ENCODE results near the gene CFAP210. TPM values are rescaled to one million over a fixed set of nuclear protein-coding genes. Genes with fewer than 3 reads are reported as not detected.

The CFAP210 gene
- total RNA-seq, 2 experiments from 2014 or later, result not detected

GRCh38 chr2:169713331-169713730, 19.1 kb upstream of the CFAP210 start:
- ATAC-seq (no peak), DNase-seq (no peak)
- Mint-ChIP-seq H3K4me3 (no peak overlapping the region), H3K4me1 (ENCODE audit: low read depth) (no peaks in the 10 kb centered on the region), H3K27me3 (no peaks in the 10 kb centered on the region), H3K27ac (no peak overlapping the region), H3K9me3 (no peaks in the 10 kb centered on the region), H3K36me3 (ENCODE audit: low read depth) (no peaks in the 10 kb centered on the region)
- POLR2A ChIA-PET, result no interaction called here
- no peak for TF ChIP-seq CTCF (IDR thresholded peaks at IDR 0.05)
- intact Hi-C loops (cut with micrococcal nuclease), result no loop called here
- CTCF ChIA-PET, result no interaction called here

GRCh38 chr2:169712791-169713227, 18.6 kb upstream of the CFAP210 start:
- ChIA-PET CTCF (no interaction called here), POLR2A (no interaction called here)
- TF ChIP-seq CTCF (IDR thresholded peaks at IDR 0.05), result no peak
- intact Hi-C loops (cut with micrococcal nuclease), result no loop called here
- Mint-ChIP-seq H3K27ac (no peak overlapping the region), H3K9me3 (no peaks in the 10 kb centered on the region), H3K36me3 (ENCODE audit: low read depth) (no peaks in the 10 kb centered on the region), H3K4me1 (ENCODE audit: low read depth) (no peaks in the 10 kb centered on the region), H3K4me3 (no peak overlapping the region), H3K27me3 (no peaks in the 10 kb centered on the region)
- ATAC-seq, result no peak
- DNase-seq, result no peak

GRCh38 chr2:169711751-169712509, 17.7 kb upstream of the CFAP210 start:
- ChIA-PET POLR2A (no interaction called here), CTCF (no interaction called here)
- H3K36me3 Mint-ChIP-seq (ENCODE audit: low read depth), result no peaks in the 10 kb centered on the region
- H3K27ac Mint-ChIP-seq, result no peak overlapping the region
- DNase-seq, result no peak
- intact Hi-C loops (cut with micrococcal nuclease), result no loop called here
- H3K27me3 Mint-ChIP-seq, result no peaks in the 10 kb centered on the region
- no peaks in the 10 kb centered on the region for H3K9me3 Mint-ChIP-seq
- no peak for TF ChIP-seq CTCF (IDR thresholded peaks at IDR 0.05)
- no peak overlapping the region for H3K4me3 Mint-ChIP-seq
- H3K4me1 Mint-ChIP-seq (ENCODE audit: low read depth), result no peaks in the 10 kb centered on the region
- no peak for ATAC-seq

GRCh38 chr2:169709981-169710380, 15.8 kb upstream of the CFAP210 start:
- H3K27ac Mint-ChIP-seq, result no peak overlapping the region
- no peaks in the 10 kb centered on the region for H3K9me3 Mint-ChIP-seq
- TF ChIP-seq CTCF (IDR thresholded peaks at IDR 0.05), result no peak
- H3K36me3 Mint-ChIP-seq (ENCODE audit: low read depth), result no peaks in the 10 kb centered on the region
- no peaks in the 10 kb centered on the region for H3K27me3 Mint-ChIP-seq
- ChIA-PET CTCF (no interaction called here), POLR2A (no interaction called here)
- no peak overlapping the region for H3K4me3 Mint-ChIP-seq
- no peaks in the 10 kb centered on the region for H3K4me1 Mint-ChIP-seq (ENCODE audit: low read depth)
- no peak for ATAC-seq
- DNase-seq, result no peak
- intact Hi-C loops (cut with micrococcal nuclease), result no loop called here

GRCh38 chr2:169709331-169709730, 15.1 kb upstream of the CFAP210 start:
- ChIA-PET POLR2A (no interaction called here), CTCF (no interaction called here)
- DNase-seq, result no peak
- H3K27me3 Mint-ChIP-seq, result no peaks in the 10 kb centered on the region
- no peaks in the 10 kb centered on the region for H3K4me1 Mint-ChIP-seq (ENCODE audit: low read depth)
- H3K36me3 Mint-ChIP-seq (ENCODE audit: low read depth), result no peaks in the 10 kb centered on the region
- TF ChIP-seq CTCF (IDR thresholded peaks at IDR 0.05), result no peak
- no peak overlapping the region for H3K4me3 Mint-ChIP-seq
- H3K27ac Mint-ChIP-seq, result no peak overlapping the region
- H3K9me3 Mint-ChIP-seq, result no peaks in the 10 kb centered on the region
- no peak for ATAC-seq
- intact Hi-C loops (cut with micrococcal nuclease), result no loop called here
